WTC11 (cell line): ENCODE results near the gene MRPL51. TPM values are rescaled to one million over a fixed set of nuclear protein-coding genes. Genes with fewer than 3 reads are reported as not detected.

Experiments
- ATAC-seq: fragments of 200-7000 bp; cut with Tn5 transposase; 2 replicates; pipeline ENCODE4 v1.10.0; 2021; ENCODE audit warnings: mild to moderate bottlenecking, moderate library complexity
- CTCF ChIA-PET: fragments of 300-600 bp; sonication (Branson Sonifier 250); formaldehyde crosslinking; loops from one replicate; lab custom pipeline; 2021; ENCODE audit warnings: antibody characterized with exemption; lab: Charles Lee
- POLR2A ChIA-PET: fragments of 350-600 bp; sonication (Branson Sonifier 250); formaldehyde crosslinking; loops from one replicate; lab custom pipeline; 2021; ENCODE audit warnings: antibody characterized with exemption; lab: Charles Lee
- DNase-seq: peaks from one replicate; pipeline ENCODE4 v3.0.0; 2021; ENCODE audit warnings: low spot score
- H3K27ac Mint-ChIP-seq: 2 replicates; pipeline ENCODE4 v1.8.0; 2021; ENCODE audit warnings: mixed read lengths
- H3K27me3 Mint-ChIP-seq: 2 replicates; pipeline ENCODE4 v1.8.0; 2021; ENCODE audit warnings: low read depth, mild to moderate bottlenecking, moderate library complexity, mixed read lengths
- H3K36me3 Mint-ChIP-seq: 2 replicates; pipeline ENCODE4 v1.8.0; 2021; ENCODE audit warnings: mixed read lengths
- H3K4me1 Mint-ChIP-seq: 2 replicates; pipeline ENCODE4 v1.8.0; 2022; ENCODE audit warnings: mixed read lengths
- H3K4me3 Mint-ChIP-seq: 2 replicates; pipeline ENCODE4 v1.8.0; 2021; ENCODE audit warnings: mild to moderate bottlenecking, moderate library complexity, mixed read lengths
- H3K9me3 Mint-ChIP-seq: 2 replicates; pipeline ENCODE4 v1.8.0; 2021; ENCODE audit warnings: mixed read lengths
- AFF4 ChIP-seq: sonication (generic); formaldehyde crosslinking; IDR thresholded peaks from 2 replicates; pipeline ENCODE4 v1.8.1; 2023; ENCODE audit warnings: mild to moderate bottlenecking, missing genetic modification reagents, borderline replicate concordance
- ATF2 ChIP-seq: sonication (generic); formaldehyde crosslinking; IDR thresholded peaks from 2 replicates; pipeline ENCODE4 v1.8.1; 2022; ENCODE audit warnings: low read depth, missing genetic modification reagents, borderline replicate concordance
- ELF4 ChIP-seq: sonication (generic); formaldehyde crosslinking; IDR thresholded peaks from 2 replicates; pipeline ENCODE4 v1.8.1; 2022; ENCODE audit warnings: low read depth, mild to moderate bottlenecking, moderate library complexity, missing genetic modification reagents
- ERG ChIP-seq: fragments of 250-450 bp; sonication (Bioruptor Pico); IDR thresholded peaks from 2 replicates; pipeline ENCODE4 v1.8.0; 2021; ENCODE audit warnings: mild to moderate bottlenecking
- JUN ChIP-seq: sonication (generic); formaldehyde crosslinking; IDR thresholded peaks from 2 replicates; pipeline ENCODE4 v1.8.0; 2023; ENCODE audit warnings: mild to moderate bottlenecking, missing genetic modification reagents
- MYBL2 ChIP-seq: sonication (generic); formaldehyde crosslinking; IDR thresholded peaks from 2 replicates; pipeline ENCODE4 v1.8.1; 2023; ENCODE audit warnings: mild to moderate bottlenecking, moderate library complexity, missing genetic modification reagents
- NFYB ChIP-seq: sonication (generic); formaldehyde crosslinking; conservative IDR thresholded peaks from 2 replicates; pipeline ENCODE4 v1.8.0; 2022; ENCODE audit warnings: low read depth, missing genetic modification reagents
- NR3C1 ChIP-seq: sonication (generic); formaldehyde crosslinking; conservative IDR thresholded peaks from 2 replicates; pipeline ENCODE4 v1.8.1; 2023; ENCODE audit warnings: low read depth, mild to moderate bottlenecking, missing genetic modification reagents
- STAT6 ChIP-seq: sonication (generic); formaldehyde crosslinking; conservative IDR thresholded peaks from 2 replicates; pipeline ENCODE4 v1.8.1; 2023; ENCODE audit warnings: mild to moderate bottlenecking, low read depth, missing genetic modification reagents, moderate library complexity
- ZBTB21 ChIP-seq: sonication (generic); formaldehyde crosslinking; IDR thresholded peaks from 2 replicates; pipeline ENCODE4 v1.8.1; 2023; ENCODE audit warnings: mild to moderate bottlenecking, missing genetic modification reagents, borderline replicate concordance
- ZNF219 ChIP-seq: sonication (generic); formaldehyde crosslinking; IDR thresholded peaks from 2 replicates; pipeline ENCODE4 v1.8.0; 2023; ENCODE audit warnings: missing genetic modification reagents, mild to moderate bottlenecking, borderline replicate concordance
- ZNF396 ChIP-seq: fragments of 250-450 bp; sonication (Bioruptor Pico); IDR thresholded peaks from 2 replicates; pipeline ENCODE4 v1.8.0; 2021; ENCODE audit warnings: mild to moderate bottlenecking, moderate library complexity, borderline replicate concordance
- total RNA-seq: library from RNA; stranded (reverse); gene quantifications from 3 replicates; pipeline ENCODE4 v1.2.3, GENCODE V29; 2021
- TF ChIP-seq, protein P1 (sequence below): sonication (generic); formaldehyde crosslinking; IDR thresholded peaks from 2 replicates; pipeline ENCODE4 v1.8.0; 2023; ENCODE audit warnings: missing genetic modification reagents, mild to moderate bottlenecking, borderline replicate concordance

The MRPL51 gene
- total RNA-seq, 1 experiment from 2014 or later: 290 TPM

DNA sequence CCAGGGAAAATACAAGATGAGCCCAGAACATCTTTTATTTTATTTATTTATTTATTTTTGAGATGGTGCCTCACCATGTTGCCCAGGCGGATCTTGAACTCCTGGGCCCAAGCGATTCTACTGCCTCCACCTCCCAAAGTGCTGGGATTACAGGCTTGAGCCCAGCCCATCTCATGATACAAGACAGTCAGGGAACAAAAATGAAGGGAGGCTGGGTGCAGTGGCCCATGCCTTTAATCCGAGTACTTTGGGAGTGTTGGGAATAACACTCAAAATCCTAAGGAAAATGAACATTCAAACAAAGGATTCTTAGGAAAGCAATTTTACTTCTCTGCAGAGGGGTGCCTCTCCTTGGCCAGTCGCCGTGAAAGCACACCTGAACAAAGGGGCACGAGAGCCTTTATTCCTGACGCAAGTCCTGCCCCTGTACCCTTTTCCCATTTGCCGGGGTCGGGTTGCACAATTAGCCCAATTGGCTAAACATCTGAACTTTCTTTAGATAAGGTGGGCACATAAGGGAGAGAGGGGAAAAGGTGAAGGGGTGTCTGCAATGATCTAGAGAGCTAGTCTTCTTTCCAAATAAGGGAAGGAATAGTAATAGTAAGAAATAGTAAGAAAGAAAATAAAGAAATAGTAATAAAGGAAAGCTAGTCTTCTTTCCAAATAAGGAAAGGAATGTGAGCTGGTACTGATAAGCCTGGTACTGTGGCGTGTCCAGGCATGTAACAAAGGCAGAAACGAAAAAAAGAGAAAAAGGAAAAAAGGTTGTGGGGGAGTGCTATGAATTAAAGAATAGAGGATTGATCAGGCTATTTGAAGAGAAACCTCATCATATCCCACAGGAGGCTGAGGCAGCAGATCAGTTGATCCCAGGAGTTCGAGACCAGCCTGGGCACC, 14.3 kb upstream of the MRPL51 start:
- CTCF ChIA-PET: interaction anchor here (0.6 to 1.2 kb wide), 5 partner anchors 13 to 184 kb away, joined by 3 to 4 read pairs (median 3); partner anchors contain the start of gene GAPDH
- Mint-ChIP-seq H3K27ac (peak overlapping the region; percentile 93), H3K27me3 (no peaks in the 10 kb centered on the region), H3K36me3 (peaks cover 50% of the 10 kb centered on the region), H3K4me3 (peak overlapping the region; percentile 3; the same call in 1 of the 2 replicates), H3K9me3 (no peaks in the 10 kb centered on the region), H3K4me1 (peaks cover 11% of the 10 kb centered on the region)
- ATAC-seq (peak; percentile 77), DNase-seq (peak; percentile 48)
- POLR2A ChIA-PET: interaction anchor here (1.0 kb wide), 1 partner anchor 37 kb away, joined by 5 read pairs; the partner anchor contains the start of gene VAMP1
- no peak for TF ChIP-seq STAT6 (CRISPR knock-in tag)
- TF ChIP-seq NFYB (CRISPR knock-in tag): no peak
- no peak for TF ChIP-seq NR3C1 (CRISPR knock-in tag)
- no peak for TF ChIP-seq MYBL2 (CRISPR knock-in tag)
- TF ChIP-seq AFF4 (CRISPR knock-in tag): no peak
- TF ChIP-seq, protein P1, sequence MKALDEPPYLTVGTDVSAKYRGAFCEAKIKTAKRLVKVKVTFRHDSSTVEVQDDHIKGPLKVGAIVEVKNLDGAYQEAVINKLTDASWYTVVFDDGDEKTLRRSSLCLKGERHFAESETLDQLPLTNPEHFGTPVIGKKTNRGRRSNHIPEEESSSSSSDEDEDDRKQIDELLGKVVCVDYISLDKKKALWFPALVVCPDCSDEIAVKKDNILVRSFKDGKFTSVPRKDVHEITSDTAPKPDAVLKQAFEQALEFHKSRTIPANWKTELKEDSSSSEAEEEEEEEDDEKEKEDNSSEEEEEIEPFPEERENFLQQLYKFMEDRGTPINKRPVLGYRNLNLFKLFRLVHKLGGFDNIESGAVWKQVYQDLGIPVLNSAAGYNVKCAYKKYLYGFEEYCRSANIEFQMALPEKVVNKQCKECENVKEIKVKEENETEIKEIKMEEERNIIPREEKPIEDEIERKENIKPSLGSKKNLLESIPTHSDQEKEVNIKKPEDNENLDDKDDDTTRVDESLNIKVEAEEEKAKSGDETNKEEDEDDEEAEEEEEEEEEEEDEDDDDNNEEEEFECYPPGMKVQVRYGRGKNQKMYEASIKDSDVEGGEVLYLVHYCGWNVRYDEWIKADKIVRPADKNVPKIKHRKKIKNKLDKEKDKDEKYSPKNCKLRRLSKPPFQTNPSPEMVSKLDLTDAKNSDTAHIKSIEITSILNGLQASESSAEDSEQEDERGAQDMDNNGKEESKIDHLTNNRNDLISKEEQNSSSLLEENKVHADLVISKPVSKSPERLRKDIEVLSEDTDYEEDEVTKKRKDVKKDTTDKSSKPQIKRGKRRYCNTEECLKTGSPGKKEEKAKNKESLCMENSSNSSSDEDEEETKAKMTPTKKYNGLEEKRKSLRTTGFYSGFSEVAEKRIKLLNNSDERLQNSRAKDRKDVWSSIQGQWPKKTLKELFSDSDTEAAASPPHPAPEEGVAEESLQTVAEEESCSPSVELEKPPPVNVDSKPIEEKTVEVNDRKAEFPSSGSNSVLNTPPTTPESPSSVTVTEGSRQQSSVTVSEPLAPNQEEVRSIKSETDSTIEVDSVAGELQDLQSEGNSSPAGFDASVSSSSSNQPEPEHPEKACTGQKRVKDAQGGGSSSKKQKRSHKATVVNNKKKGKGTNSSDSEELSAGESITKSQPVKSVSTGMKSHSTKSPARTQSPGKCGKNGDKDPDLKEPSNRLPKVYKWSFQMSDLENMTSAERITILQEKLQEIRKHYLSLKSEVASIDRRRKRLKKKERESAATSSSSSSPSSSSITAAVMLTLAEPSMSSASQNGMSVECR (CRISPR knock-in tag): no peak
- no peak for TF ChIP-seq ZNF396
- TF ChIP-seq JUN: no peak

DNA sequence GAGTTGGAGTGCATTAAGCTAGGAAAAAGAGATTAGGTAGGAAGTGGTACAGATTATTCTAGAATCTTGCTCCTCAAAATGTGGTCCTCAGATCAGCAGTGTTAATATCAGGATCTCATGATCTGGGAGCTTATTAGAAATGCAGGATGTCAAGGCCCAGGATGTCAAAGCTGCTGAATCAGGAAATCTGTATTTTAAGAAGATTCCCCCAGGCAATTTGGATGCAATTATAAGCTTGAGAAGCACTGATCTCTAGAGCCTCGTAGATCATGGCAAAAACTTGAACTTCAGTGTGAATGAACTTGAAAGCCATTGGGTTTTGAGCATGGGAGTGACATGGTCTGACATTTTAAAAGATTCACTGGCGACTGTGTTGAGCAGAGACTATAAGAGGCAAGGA, 7.4 kb upstream of the MRPL51 start:
- POLR2A ChIA-PET: interaction anchor here (0.5 to 0.6 kb wide), 2 partner anchors 70 to 120 kb away, joined by 3 read pairs; no protein-coding TSS in a partner anchor
- CTCF ChIA-PET: interaction anchor here (1.1 kb wide), 1 partner anchor 38 kb away, joined by 3 read pairs; no protein-coding TSS in a partner anchor
- TF ChIP-seq ATF2 (CRISPR knock-in tag) (no peak), ZBTB21 (CRISPR knock-in tag) (no peak), ERG (CRISPR knock-in tag) (no peak), ELF4 (CRISPR knock-in tag) (no peak), ZNF219 (CRISPR knock-in tag) (no peak), AFF4 (CRISPR knock-in tag) (no peak), JUN (no peak)

More for the DNA sequence above, 7.4 kb upstream of the MRPL51 start:
- ATAC-seq (no peak), DNase-seq (no peak)
- no peak overlapping the region for H3K4me3 Mint-ChIP-seq
- peaks cover 4% of the 10 kb centered on the region for H3K4me1 Mint-ChIP-seq
- H3K36me3 Mint-ChIP-seq: peaks cover 50% of the 10 kb centered on the region
- H3K9me3 Mint-ChIP-seq: no peaks in the 10 kb centered on the region
- no peaks in the 10 kb centered on the region for H3K27me3 Mint-ChIP-seq
- peak overlapping the region; percentile 87; the same call in 1 of the 2 replicates for H3K27ac Mint-ChIP-seq
